SK-N-SH (cell line): ENCODE results near the gene ITGB6. TPM values are rescaled to one million over a fixed set of nuclear protein-coding genes. Genes with fewer than 3 reads are reported as not detected.

Experiments used
- CTCF ChIA-PET: fragments of 300-600, 350-600 bp; formaldehyde crosslinking; extraction: SDS; loops from one replicate; lab custom pipeline; 2021; lab: Yijun Ruan, JAX
- POLR2A ChIA-PET: fragments of 350-600 bp; sonication (Branson Sonifier 250); formaldehyde crosslinking; extraction: SDS; loops from one replicate; lab custom pipeline; 2020; ENCODE audit warnings: antibody characterized with exemption, inconsistent platforms; lab: Yijun Ruan, JAX
- DNase-seq: peaks from one replicate; pipeline ENCODE4 v3.0.0; 2012
- H2AFZ ChIP-seq: fragments of 200-600 bp; sonication (generic); 2 replicates; pipeline ENCODE4 v1.8.1; 2016; ENCODE audit warnings: antibody characterized with exemption, mild to moderate bottlenecking, low read depth
- H3F3A ChIP-seq: fragments of 200-600 bp; sonication (generic); replicated peaks from 2 replicates; pipeline ENCODE3; 2016; ENCODE audit warnings: antibody characterized with exemption, mild to moderate bottlenecking; ENCODE audit not compliant: insufficient read depth
- H3K27ac ChIP-seq, 2 experiments: fragments of 200-500 bp in 1 of 2; fragments of 200-600 bp in 1 of 2; sonication (Bioruptor generic) in 1 of 2; sonication (generic), shearing (Covaris generic) in 1 of 2; 2 replicates each; pipeline versions ENCODE4 v1.5.1 to v1.6.1; 2014 to 2016; ENCODE audit warnings: low read depth in 2 of 2, inconsistent platforms in 1 of 2, low read length in 1 of 2, mild to moderate bottlenecking in 1 of 2, mixed read lengths in 1 of 2
- H3K27me3 ChIP-seq: fragments of 200-600 bp; sonication (generic), shearing (Covaris generic); 2 replicates; pipeline ENCODE4 v1.6.1; 2016; ENCODE audit warnings: mixed run types; ENCODE audit not compliant: insufficient read depth
- H3K36me3 ChIP-seq, 2 experiments: fragments of 200-500 bp in 1 of 2; fragments of 200-600 bp in 1 of 2; sonication (Bioruptor generic) in 1 of 2; sonication (generic) in 1 of 2; replicated peaks in 1 of 2; 2 replicates each; pipeline versions ENCODE3 to v1.5.1; 2014 to 2016; ENCODE audit warnings: low read length in 1 of 2, mild to moderate bottlenecking in 1 of 2; ENCODE audit not compliant: insufficient read depth in 2 of 2, control insufficient read depth in 1 of 2
- H3K4me1 ChIP-seq, 2 experiments: fragments of 200-500 bp in 1 of 2; fragments of 200-600 bp in 1 of 2; sonication (Bioruptor generic) in 1 of 2; sonication (generic), shearing (Covaris generic) in 1 of 2; 2 replicates each; pipeline versions ENCODE4 v1.5.1 to v1.6.1; 2014 to 2016; ENCODE audit warnings: low read depth in 1 of 2, low read length in 1 of 2, mixed run types in 1 of 2; ENCODE audit not compliant: insufficient read depth in 2 of 2, control insufficient read depth in 1 of 2
- H3K4me2 ChIP-seq: fragments of 200-600 bp; sonication (generic), shearing (Covaris generic); 2 replicates; pipeline ENCODE4 v1.6.1; 2017; ENCODE audit warnings: mixed run types
- H3K4me3 ChIP-seq, 2 experiments: fragments of 200-500 bp in 1 of 2; fragments of 200-600 bp in 1 of 2; sonication (Bioruptor generic) in 1 of 2; sonication (generic), shearing (Covaris generic) in 1 of 2; 2 replicates each; pipeline versions ENCODE4 v1.5.1 to v1.8.1; 2014 to 2016; ENCODE audit warnings: low read depth in 2 of 2, inconsistent platforms in 1 of 2, low read length in 1 of 2, mild to moderate bottlenecking in 1 of 2, mixed read lengths in 1 of 2, moderate library complexity in 1 of 2
- H3K79me2 ChIP-seq: fragments of 200-600 bp; sonication (generic); 2 replicates; pipeline ENCODE4 v1.8.1; 2017; ENCODE audit warnings: mild to moderate bottlenecking; ENCODE audit not compliant: insufficient read depth
- H3K9ac ChIP-seq: fragments of 200-600 bp; sonication (generic); 2 replicates; pipeline ENCODE4 v1.6.1; 2017; ENCODE audit warnings: mixed run types
- H3K9me2 ChIP-seq: fragments of 200-600 bp; sonication (generic); 2 replicates; pipeline ENCODE4 v1.6.1; 2017; ENCODE audit warnings: mixed run types
- H3K9me3 ChIP-seq: fragments of 200-600 bp; sonication (generic); 2 replicates; pipeline ENCODE4 v1.6.1; 2017; ENCODE audit warnings: mixed run types, mild to moderate bottlenecking, moderate library complexity
- H4K20me1 ChIP-seq: fragments of 200-600 bp; sonication (generic); 2 replicates; pipeline ENCODE4 v1.6.1; 2017; ENCODE audit warnings: mild to moderate bottlenecking, mixed run types; ENCODE audit not compliant: insufficient read depth
- CTCF ChIP-seq: fragments of 200-600 bp; sonication (generic); IDR thresholded peaks from 2 replicates; pipeline ENCODE4 v1.6.1; 2017; ENCODE audit warnings: antibody characterized with exemption, mild to moderate bottlenecking, moderate library complexity
- ELF1 ChIP-seq: IDR thresholded peaks from 2 replicates; pipeline ENCODE4 v1.4.0; 2012
- EP300 ChIP-seq, 2 experiments: IDR thresholded peaks; 2 replicates each; pipeline versions ENCODE4 v1.4.0 to v1.6.1; 2012; ENCODE audit warnings: borderline replicate concordance in 1 of 2, low read depth in 1 of 2, low read length in 1 of 2
- IRF3 ChIP-seq: fragments of 150-350 bp; IDR thresholded peaks from 2 replicates; pipeline ENCODE4 v1.6.1; 2016; ENCODE audit warnings: mild to moderate bottlenecking, low read depth, low read length
- MEF2A ChIP-seq: IDR thresholded peaks from 2 replicates; pipeline ENCODE4 v1.4.0; 2012; ENCODE audit warnings: low read depth, borderline replicate concordance
- NFIC ChIP-seq: IDR thresholded peaks from 2 replicates; pipeline ENCODE4 v1.4.0; 2012; ENCODE audit warnings: borderline replicate concordance
- POLR2AphosphoS5 ChIP-seq: IDR thresholded peaks from 2 replicates; pipeline ENCODE4 v1.6.1; 2012; ENCODE audit warnings: low read depth, low read length
- RAD21 ChIP-seq: IDR thresholded peaks from 2 replicates; pipeline ENCODE4 v1.6.1; 2012; ENCODE audit warnings: mild to moderate bottlenecking, low read length
- RFX5 ChIP-seq: IDR thresholded peaks from 2 replicates; pipeline ENCODE4 v1.6.1; 2012; ENCODE audit warnings: mild to moderate bottlenecking, improper control_type of control experiment, low read length
- USF1 ChIP-seq: IDR thresholded peaks from 2 replicates; pipeline ENCODE4 v1.4.0; 2012; ENCODE audit warnings: low read depth, borderline replicate concordance
- WGBS: methylation state at CpG from one replicate; pipeline ENCODE4 v1.1.6; 2017; ENCODE audit warnings: low lambda C conversion rate; 5-methylcytosine and 5-hydroxymethylcytosine counted together
- polyA plus RNA-seq, 3 experiments: library from polyadenylated mRNA; depleted of rRNA; stranded (reverse); fragments of >200 nt; gene quantifications; 2 replicates each; pipeline ENCODE4 v1.2.3, GENCODE V29; 2012
- TF ChIP-seq, protein P1 (sequence below): IDR thresholded peaks from 2 replicates; pipeline ENCODE4 v1.4.0; 2012; ENCODE audit warnings: low read depth, borderline replicate concordance

ITGB6 gene
- polyA plus RNA-seq, 1 of the 3 experiments (the other 2 are of a cell fraction), result 0.10 TPM

DNA sequence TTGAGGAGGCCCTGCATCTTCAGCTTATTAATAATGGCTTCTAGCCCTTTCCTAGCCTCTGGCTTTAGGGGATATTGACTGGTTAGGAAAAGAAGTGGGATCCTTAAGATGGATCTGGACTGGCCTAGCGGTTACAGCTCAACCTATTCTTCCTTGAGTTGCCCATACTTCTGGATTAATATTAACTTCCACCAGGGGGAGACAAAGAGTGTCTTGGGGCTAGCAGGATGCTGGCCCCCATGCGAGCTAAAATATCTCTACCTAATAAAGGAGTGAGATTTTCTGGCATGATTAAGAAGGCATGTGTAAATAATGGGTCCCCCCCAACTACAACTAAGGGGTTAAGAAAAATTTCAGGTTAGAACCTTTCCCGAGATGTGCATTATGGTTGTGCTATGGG lies 114.4 kb downstream of the ITGB6 start:
- Histone ChIP-seq H2AFZ (no peak overlapping the region), H3F3A (no peaks in the 10 kb centered on the region), H3K27ac (no peak overlapping the region), H3K9ac (no peak overlapping the region), H3K4me2 (no peak overlapping the region), H4K20me1 (no peaks in the 10 kb centered on the region), H3K27me3 (no peaks in the 10 kb centered on the region), H3K4me1 (no peaks in the 10 kb centered on the region)
- DNase-seq, result no peak
- POLR2A ChIA-PET, result no interaction called here
- TF ChIP-seq POLR2AphosphoS5, result no peak
- TF ChIP-seq CTCF, result peak; percentile 43
- TF ChIP-seq, all 33 proteins: peak for 1
- no peak overlapping the region for H3K4me3 ChIP-seq
- H3K9me3 ChIP-seq, result peaks cover 5% of the 10 kb centered on the region
- CTCF ChIA-PET, result interaction anchor here (0.9 to 2.6 kb wide), 2 partner anchors 11 to 24 kb away, joined by 4 to 8 read pairs; no protein-coding TSS in a partner anchor
- H3K79me2 ChIP-seq, result no peaks in the 10 kb centered on the region
- no peaks in the 10 kb centered on the region for H3K36me3 ChIP-seq
- 77% methylated on average over 3 of the region's 3 CpGs for WGBS
- H3K9me2 ChIP-seq, result no peaks in the 10 kb centered on the region

DNA sequence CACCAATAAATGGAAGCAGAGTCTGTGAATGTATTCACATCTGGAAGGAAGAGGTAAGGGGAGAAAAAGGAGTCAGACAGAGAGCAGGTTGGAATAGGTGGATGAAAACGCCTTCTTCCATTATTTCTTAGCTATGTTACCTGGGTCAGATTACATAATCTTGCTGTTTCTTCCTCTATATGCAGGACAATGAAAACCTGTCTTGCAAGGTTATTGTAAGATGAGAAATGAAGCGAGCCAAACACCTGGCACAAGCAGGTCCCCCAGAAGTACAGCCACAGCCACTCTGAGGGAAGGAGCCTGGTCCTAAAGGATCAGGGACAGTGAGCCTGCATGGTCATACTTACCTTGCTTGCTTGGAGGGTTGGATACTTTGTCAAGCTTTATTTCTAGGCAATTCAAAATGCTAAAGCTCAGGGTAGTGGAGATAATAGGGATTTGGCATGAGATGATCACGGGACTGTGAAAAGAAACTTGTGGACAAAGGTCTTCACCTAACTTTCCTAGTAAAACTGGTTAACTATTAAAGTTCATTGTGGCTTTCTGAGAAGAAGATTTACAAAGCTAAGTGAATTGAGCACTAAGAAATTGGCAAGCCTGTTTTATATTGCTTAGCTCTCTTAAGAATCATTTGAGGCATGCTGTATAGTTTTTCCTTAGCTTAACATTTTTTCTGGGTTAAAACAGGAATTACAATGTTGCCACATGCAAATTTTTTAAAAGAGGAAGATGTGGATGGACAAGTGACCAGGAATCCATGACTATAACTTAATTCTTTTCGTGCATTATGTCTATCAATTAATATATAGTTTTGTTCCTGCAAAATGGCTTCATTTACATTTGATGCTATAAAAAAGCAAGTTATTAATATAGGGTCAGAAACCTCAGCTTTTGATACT lies 121.9 kb downstream of the ITGB6 start:
- Histone ChIP-seq H3K9me2 (no peaks in the 10 kb centered on the region), H3K4me2 (no peak overlapping the region), H3K27me3 (no peaks in the 10 kb centered on the region), H4K20me1 (no peaks in the 10 kb centered on the region), H3K4me3 (no peak overlapping the region), H3K79me2 (no peaks in the 10 kb centered on the region), H3K36me3 (no peaks in the 10 kb centered on the region), H3F3A (no peaks in the 10 kb centered on the region), H2AFZ (no peak overlapping the region), H3K9me3 (no peaks in the 10 kb centered on the region), H3K4me1 (no peaks in the 10 kb centered on the region), H3K9ac (no peak overlapping the region), H3K27ac (no peak overlapping the region)
- ChIA-PET CTCF (interaction anchor here (0.8 to 1.3 kb wide), 5 partner anchors 13 to 986 kb away, joined by 3 to 5 read pairs (median 3); no protein-coding TSS in a partner anchor), POLR2A (no interaction called here)
- TF ChIP-seq ELF1 (no peak), RAD21 (no peak), EP300 (IDR thresholded peaks at IDR 0.05; ENCODE audit: borderline replicate concordance in 1 of 2, low read depth in 1 of 2, low read length in 1 of 2) (no peak), IRF3 (no peak), MEF2A (no peak), USF1 (no peak), NFIC (no peak), RFX5 (no peak)
- TF ChIP-seq, protein P1, sequence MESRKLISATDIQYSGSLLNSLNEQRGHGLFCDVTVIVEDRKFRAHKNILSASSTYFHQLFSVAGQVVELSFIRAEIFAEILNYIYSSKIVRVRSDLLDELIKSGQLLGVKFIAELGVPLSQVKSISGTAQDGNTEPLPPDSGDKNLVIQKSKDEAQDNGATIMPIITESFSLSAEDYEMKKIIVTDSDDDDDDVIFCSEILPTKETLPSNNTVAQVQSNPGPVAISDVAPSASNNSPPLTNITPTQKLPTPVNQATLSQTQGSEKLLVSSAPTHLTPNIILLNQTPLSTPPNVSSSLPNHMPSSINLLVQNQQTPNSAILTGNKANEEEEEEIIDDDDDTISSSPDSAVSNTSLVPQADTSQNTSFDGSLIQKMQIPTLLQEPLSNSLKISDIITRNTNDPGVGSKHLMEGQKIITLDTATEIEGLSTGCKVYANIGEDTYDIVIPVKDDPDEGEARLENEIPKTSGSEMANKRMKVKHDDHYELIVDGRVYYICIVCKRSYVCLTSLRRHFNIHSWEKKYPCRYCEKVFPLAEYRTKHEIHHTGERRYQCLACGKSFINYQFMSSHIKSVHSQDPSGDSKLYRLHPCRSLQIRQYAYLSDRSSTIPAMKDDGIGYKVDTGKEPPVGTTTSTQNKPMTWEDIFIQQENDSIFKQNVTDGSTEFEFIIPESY, result no peak
- WGBS, result 47% methylated on average over 4 of the region's 4 CpGs
- no peak for DNase-seq
